ENCODE measurements around the gene AMBRA1. TPM values are rescaled to one million over a fixed set of nuclear protein-coding genes. Genes with fewer than 3 reads are reported as not detected.

AMBRA1 gene
- total RNA-seq, 1 donor: 18.0 TPM

GRCh38 chr11:46447544-46447943 is 146.3 kb downstream of the AMBRA1 start:
- TF ChIP-seq CTCF (IDR thresholded peaks at IDR 0.05; ENCODE audit: insufficient read depth, low read length): no peak
- no peak for DNase-seq (ENCODE audit: low read depth)
- no peak overlapping the region for H3K4me3 ChIP-seq (ENCODE audit: low read depth, low read length)

GRCh38 chr11:46445920-46446771 is 147.7 kb downstream of the AMBRA1 start:
- DNase-seq (ENCODE audit: low read depth): peak; percentile 35
- peak; percentile 26 for TF ChIP-seq CTCF (IDR thresholded peaks at IDR 0.05; ENCODE audit: insufficient read depth, low read length)
- H3K4me3 ChIP-seq (ENCODE audit: low read depth, low read length): no peak overlapping the region

- no peak for DNase-seq (ENCODE audit: low read depth)
- no peak overlapping the region for H3K4me3 ChIP-seq (ENCODE audit: low read depth, low read length)
- TF ChIP-seq CTCF (IDR thresholded peaks at IDR 0.05; ENCODE audit: insufficient read depth, low read length): no peak
These were observed 148.5 kb downstream of the AMBRA1 start for GRCh38 chr11:46445192-46445919.

- no peak for DNase-seq (ENCODE audit: low read depth)
- no peak overlapping the region for H3K4me3 ChIP-seq (ENCODE audit: low read depth, low read length)
- no peak for TF ChIP-seq CTCF (IDR thresholded peaks at IDR 0.05; ENCODE audit: insufficient read depth, low read length)
These were observed 149.5 kb downstream of the AMBRA1 start for GRCh38 chr11:46444305-46444704.

GRCh38 chr11:46438211-46438610 is 155.6 kb downstream of the AMBRA1 start:
- TF ChIP-seq CTCF (IDR thresholded peaks at IDR 0.05; ENCODE audit: insufficient read depth, low read length): no peak
- no peak for DNase-seq (ENCODE audit: low read depth)
- no peak overlapping the region for H3K4me3 ChIP-seq (ENCODE audit: low read depth, low read length)

GRCh38 chr11:46437122-46437689 is 156.6 kb downstream of the AMBRA1 start:
- TF ChIP-seq CTCF (IDR thresholded peaks at IDR 0.05; ENCODE audit: insufficient read depth, low read length): no peak
- DNase-seq (ENCODE audit: low read depth): peak; percentile 50
- H3K4me3 ChIP-seq (ENCODE audit: low read depth, low read length): no peak overlapping the region

All from fibroblast of the aortic adventitia (primary cell).